Parathyroid adenoma (tissue), 2 donors: ENCODE results near the gene GPALPP1.

Source experiments
- H2AFZ ChIP-seq: fragments of 300-600 bp; sonication (generic); one replicate; pipeline ENCODE4 v1.7.0; 2017; ENCODE audit warnings: antibody characterized with exemption, mild to moderate bottlenecking
- H3K27ac ChIP-seq: fragments of 300-600 bp; sonication (generic); one replicate; pipeline ENCODE4 v1.7.0; 2017
- H3K27me3 ChIP-seq: fragments of 300-600 bp; sonication (generic); one replicate; pipeline ENCODE4 v1.7.0; 2017; ENCODE audit warnings: low read length; ENCODE audit not compliant: control insufficient read depth, insufficient read depth
- H3K36me3 ChIP-seq: fragments of 300-600 bp; sonication (generic); one replicate; pipeline ENCODE4 v1.7.0; 2017; ENCODE audit warnings: low read length; ENCODE audit not compliant: control insufficient read depth, insufficient read depth
- H3K4me1 ChIP-seq: fragments of 300-600 bp; sonication (generic); one replicate; pipeline ENCODE4 v1.7.0; 2017; ENCODE audit warnings: control low read depth
- H3K4me2 ChIP-seq: fragments of 300-600 bp; sonication (generic); one replicate; pipeline ENCODE4 v1.7.0; 2017; ENCODE audit warnings: low read length
- H3K4me3 ChIP-seq: fragments of 300-600 bp; sonication (generic); one replicate; pipeline ENCODE4 v1.7.0; 2017; ENCODE audit warnings: low read depth, low read length
- H3K79me2 ChIP-seq: fragments of 300-600 bp; sonication (generic); one replicate; pipeline ENCODE4 v1.7.0; 2017; ENCODE audit warnings: control low read depth
- H3K9ac ChIP-seq: fragments of 300-600 bp; sonication (generic); one replicate; pipeline ENCODE4 v1.7.0; 2017; ENCODE audit warnings: mild to moderate bottlenecking
- H3K9me3 ChIP-seq: fragments of 300-600 bp; sonication (generic); one replicate; pipeline ENCODE4 v1.7.0; 2017; ENCODE audit warnings: low read length; ENCODE audit not compliant: control insufficient read depth
- TF ChIP-seq, protein P1 (sequence below): fragments of 300-600 bp; sonication (generic); IDR thresholded peaks from one replicate; pipeline ENCODE4 v1.7.0; 2017; ENCODE audit warnings: antibody characterized with exemption, mild to moderate bottlenecking
- donor health status: primary hyperparathyroidism.

The GPALPP1 gene

DNA sequence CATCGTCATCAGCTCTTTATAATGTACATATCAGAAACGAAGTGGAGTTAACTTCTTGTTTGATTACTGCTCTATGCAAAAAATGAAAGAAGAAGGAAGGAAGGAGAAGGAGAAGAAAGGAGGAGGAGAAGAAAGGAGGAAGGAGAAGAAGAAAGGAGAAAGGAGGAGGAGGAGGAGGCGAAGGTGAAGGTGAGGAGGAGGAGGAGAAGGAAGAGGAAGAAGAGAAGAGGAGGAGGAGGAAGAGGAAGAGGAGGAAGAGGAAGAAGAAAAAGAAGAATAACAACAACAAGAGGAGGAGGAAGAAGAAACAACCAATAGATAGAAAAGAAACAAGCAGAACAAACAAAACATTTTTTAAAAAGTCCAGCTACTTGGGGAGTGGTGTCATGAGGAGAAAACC, 13.1 kb upstream of the GPALPP1 start:
- no peak overlapping the region for H3K9ac ChIP-seq
- no peak overlapping the region for H2AFZ ChIP-seq
- H3K27me3 ChIP-seq: no peaks in the 10 kb centered on the region
- H3K36me3 ChIP-seq: no peaks in the 10 kb centered on the region
- no peak overlapping the region for H3K4me2 ChIP-seq
- H3K79me2 ChIP-seq: no peaks in the 10 kb centered on the region
- no peaks in the 10 kb centered on the region for H3K9me3 ChIP-seq
- no peaks in the 10 kb centered on the region for H3K4me1 ChIP-seq
- TF ChIP-seq, protein P1, sequence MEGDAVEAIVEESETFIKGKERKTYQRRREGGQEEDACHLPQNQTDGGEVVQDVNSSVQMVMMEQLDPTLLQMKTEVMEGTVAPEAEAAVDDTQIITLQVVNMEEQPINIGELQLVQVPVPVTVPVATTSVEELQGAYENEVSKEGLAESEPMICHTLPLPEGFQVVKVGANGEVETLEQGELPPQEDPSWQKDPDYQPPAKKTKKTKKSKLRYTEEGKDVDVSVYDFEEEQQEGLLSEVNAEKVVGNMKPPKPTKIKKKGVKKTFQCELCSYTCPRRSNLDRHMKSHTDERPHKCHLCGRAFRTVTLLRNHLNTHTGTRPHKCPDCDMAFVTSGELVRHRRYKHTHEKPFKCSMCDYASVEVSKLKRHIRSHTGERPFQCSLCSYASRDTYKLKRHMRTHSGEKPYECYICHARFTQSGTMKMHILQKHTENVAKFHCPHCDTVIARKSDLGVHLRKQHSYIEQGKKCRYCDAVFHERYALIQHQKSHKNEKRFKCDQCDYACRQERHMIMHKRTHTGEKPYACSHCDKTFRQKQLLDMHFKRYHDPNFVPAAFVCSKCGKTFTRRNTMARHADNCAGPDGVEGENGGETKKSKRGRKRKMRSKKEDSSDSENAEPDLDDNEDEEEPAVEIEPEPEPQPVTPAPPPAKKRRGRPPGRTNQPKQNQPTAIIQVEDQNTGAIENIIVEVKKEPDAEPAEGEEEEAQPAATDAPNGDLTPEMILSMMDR: no peak
- no peak overlapping the region for H3K27ac ChIP-seq
- H3K4me3 ChIP-seq: no peak overlapping the region

DNA sequence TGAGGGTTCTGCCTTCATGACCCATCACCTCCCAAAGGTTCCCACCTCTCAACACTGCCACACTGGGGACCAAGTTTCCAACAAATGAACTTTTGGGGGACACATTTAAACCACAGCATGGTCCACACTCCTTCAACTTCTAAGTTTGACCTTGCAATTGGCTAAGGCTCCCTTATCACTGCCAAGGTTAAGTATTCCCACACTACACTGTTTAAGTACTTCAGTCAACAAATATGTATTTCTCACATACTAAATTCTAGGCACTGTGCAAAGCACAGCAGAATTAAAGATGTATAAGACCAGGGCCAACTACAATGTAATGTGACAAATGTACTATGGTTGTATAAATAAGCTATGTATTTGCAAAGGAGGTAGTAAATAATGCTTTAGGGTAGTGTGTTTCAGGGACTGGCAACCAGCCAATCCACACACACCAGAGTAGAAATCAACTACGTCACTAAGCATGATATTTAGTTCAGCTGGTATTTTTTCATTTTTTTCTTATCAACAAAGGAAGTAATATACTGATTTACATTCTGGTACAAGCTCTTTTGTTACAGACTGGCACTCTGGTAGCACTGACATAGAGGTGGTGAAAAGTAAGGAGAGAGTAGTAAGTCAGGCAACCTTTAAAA, 12.3 kb upstream of the GPALPP1 start:
- TF ChIP-seq, protein P1: no peak
- H2AFZ ChIP-seq: no peak overlapping the region

DNA sequence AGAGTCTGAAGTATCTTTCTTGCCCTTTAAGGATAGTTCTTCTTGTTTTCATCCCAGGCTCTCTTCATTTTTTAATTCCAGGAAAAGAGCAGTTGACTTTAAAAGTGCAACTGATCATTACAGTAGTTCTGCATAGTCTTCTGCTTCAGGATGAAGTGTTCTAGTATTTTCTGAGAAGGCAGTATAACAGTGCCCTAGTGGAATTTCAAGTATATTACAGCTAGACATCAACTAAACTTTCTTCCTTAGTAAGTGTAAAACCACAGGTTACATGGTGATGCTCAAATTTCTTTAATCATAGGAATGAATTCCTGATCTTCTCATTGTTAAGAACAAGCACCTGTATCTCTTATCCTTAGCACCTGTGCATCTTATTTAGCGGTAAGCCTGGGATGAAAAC, 11.0 kb upstream of the GPALPP1 start:
- Histone ChIP-seq H3K4me2 (no peak overlapping the region), H3K4me1 (no peaks in the 10 kb centered on the region), H3K9me3 (no peaks in the 10 kb centered on the region), H3K27me3 (no peaks in the 10 kb centered on the region), H3K79me2 (no peaks in the 10 kb centered on the region), H3K36me3 (no peaks in the 10 kb centered on the region), H3K9ac (no peak overlapping the region), H3K4me3 (no peak overlapping the region), H2AFZ (no peak overlapping the region), H3K27ac (no peak overlapping the region)
- TF ChIP-seq, protein P1: no peak

More for the DNA sequence above, 12.3 kb upstream of the GPALPP1 start:
- H3K4me1 ChIP-seq: no peaks in the 10 kb centered on the region
- no peaks in the 10 kb centered on the region for H3K9me3 ChIP-seq
- H3K27me3 ChIP-seq: no peaks in the 10 kb centered on the region
- H3K9ac ChIP-seq: no peak overlapping the region
- no peak overlapping the region for H3K4me3 ChIP-seq
- no peak overlapping the region for H3K27ac ChIP-seq
- no peaks in the 10 kb centered on the region for H3K79me2 ChIP-seq
- H3K36me3 ChIP-seq: no peaks in the 10 kb centered on the region
- no peak overlapping the region for H3K4me2 ChIP-seq

DNA sequence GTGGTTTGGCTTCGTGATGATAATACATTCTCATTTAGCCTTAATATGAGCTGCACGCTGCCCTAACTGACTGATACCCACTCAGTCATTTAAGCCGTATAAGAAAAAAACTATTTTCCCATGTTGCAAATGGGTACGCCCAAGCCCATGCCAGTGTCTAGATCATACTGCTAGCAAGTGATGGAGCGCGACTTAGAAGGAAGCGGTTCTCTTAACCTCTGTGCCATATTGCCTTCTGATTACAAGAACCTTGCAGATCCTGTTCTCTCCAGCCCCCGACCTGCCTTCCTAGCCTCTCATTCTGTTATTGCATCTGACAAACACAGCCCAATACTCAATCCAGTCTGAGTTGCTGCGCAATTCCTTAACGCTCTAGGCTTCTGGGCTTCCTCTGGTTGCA, 603 bp downstream of the GPALPP1 start:
- TF ChIP-seq, protein P1: no peak
- peak overlapping the region; percentile 80 for H3K9ac ChIP-seq
- no peaks in the 10 kb centered on the region for H3K36me3 ChIP-seq
- H3K27me3 ChIP-seq: no peaks in the 10 kb centered on the region
- H2AFZ ChIP-seq: peak overlapping the region; percentile 96
- peaks cover 24% of the 10 kb centered on the region for H3K79me2 ChIP-seq
- H3K27ac ChIP-seq: peak overlapping the region; percentile 74
- peak overlapping the region; percentile 96 for H3K4me3 ChIP-seq
- no peaks in the 10 kb centered on the region for H3K9me3 ChIP-seq
- no peaks in the 10 kb centered on the region for H3K4me1 ChIP-seq
- H3K4me2 ChIP-seq: peak overlapping the region; percentile 98

DNA sequence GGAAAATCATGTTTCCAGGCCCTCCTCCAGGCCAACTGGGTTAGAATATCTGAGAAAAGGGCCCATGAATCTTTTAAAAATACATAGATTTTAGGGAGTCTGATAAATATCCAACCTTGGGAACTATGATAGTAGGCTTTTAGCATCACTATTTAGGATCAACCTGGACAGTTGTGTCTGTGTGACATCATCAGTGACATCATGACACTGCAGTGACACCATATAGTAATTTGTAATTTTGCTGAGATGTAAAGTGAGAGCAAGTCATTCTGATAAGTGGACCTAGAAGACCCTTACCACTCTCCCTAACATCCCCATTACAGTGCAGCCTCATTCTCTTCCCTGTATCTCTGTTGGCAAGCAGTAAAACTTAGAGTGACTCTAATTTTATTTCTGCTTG, 14.1 kb downstream of the GPALPP1 start:
- Histone ChIP-seq H3K4me1 (no peaks in the 10 kb centered on the region), H3K36me3 (no peaks in the 10 kb centered on the region), H3K4me2 (no peak overlapping the region), H3K27me3 (no peaks in the 10 kb centered on the region), H3K79me2 (no peaks in the 10 kb centered on the region), H3K9me3 (no peaks in the 10 kb centered on the region), H3K9ac (no peak overlapping the region), H2AFZ (no peak overlapping the region), H3K4me3 (no peak overlapping the region), H3K27ac (no peak overlapping the region)
- TF ChIP-seq, protein P1: no peak
